ENCODE results near the gene CHMP5.

The CHMP5 gene

GRCh38 chr9:33320568-33321261, 55.9 kb downstream of the CHMP5 start:
- Histone ChIP-seq H3K36me3 (replicated peaks) (peaks cover 42% of the 10 kb centered on the region), H3K27ac (peak overlapping the region; percentile 96), H3K27me3 (replicated peaks) (no peaks in the 10 kb centered on the region), H3K4me3 (ENCODE audit: low read depth, low read length) (no peak overlapping the region)
- in situ Hi-C loops (cut with HindIII; ENCODE audit: low pct_ligation_motif_present, low sequenced_read_pairs): no loop called here
- peak; percentile 90 for DNase-seq
- TF ChIP-seq CTCF (IDR thresholded peaks at IDR 0.05; ENCODE audit: low read depth, low read length, missing control alignments): no peak

- peaks cover 23% of the 10 kb centered on the region for H3K36me3 ChIP-seq (replicated peaks)
Observed at GRCh38 chr9:33329117-33329563, 64.3 kb downstream of the CHMP5 start.

GRCh38 chr9:33329979-33330378, 65.1 kb downstream of the CHMP5 start:
- peaks cover 26% of the 10 kb centered on the region for H3K36me3 ChIP-seq (replicated peaks)
- H3K27ac ChIP-seq: peak overlapping the region; percentile 74
- peak; percentile 65 for DNase-seq
- no peaks in the 10 kb centered on the region for H3K27me3 ChIP-seq (replicated peaks)
- in situ Hi-C loops (cut with HindIII; ENCODE audit: low pct_ligation_motif_present, low sequenced_read_pairs): no loop called here
- H3K4me3 ChIP-seq (ENCODE audit: low read depth, low read length): no peak overlapping the region
- TF ChIP-seq CTCF (IDR thresholded peaks at IDR 0.05; ENCODE audit: low read depth, low read length, missing control alignments): no peak

More at GRCh38 chr9:33329117-33329563, 64.3 kb downstream of the CHMP5 start:
- Histone ChIP-seq H3K27ac (peak overlapping the region; percentile 74), H3K4me3 (ENCODE audit: low read depth, low read length) (no peak overlapping the region), H3K27me3 (replicated peaks) (no peaks in the 10 kb centered on the region)
- in situ Hi-C loops (cut with HindIII; ENCODE audit: low pct_ligation_motif_present, low sequenced_read_pairs): no loop called here
- no peak for TF ChIP-seq CTCF (IDR thresholded peaks at IDR 0.05; ENCODE audit: low read depth, low read length, missing control alignments)
- DNase-seq: peak; percentile 85

- H3K36me3 ChIP-seq (replicated peaks): peaks cover 29% of the 10 kb centered on the region
- no peak overlapping the region for H3K27ac ChIP-seq
- H3K27me3 ChIP-seq (replicated peaks): no peaks in the 10 kb centered on the region
- TF ChIP-seq CTCF (IDR thresholded peaks at IDR 0.05; ENCODE audit: low read depth, low read length, missing control alignments): no peak
- H3K4me3 ChIP-seq (ENCODE audit: low read depth, low read length): no peak overlapping the region
- in situ Hi-C loops (cut with HindIII; ENCODE audit: low pct_ligation_motif_present, low sequenced_read_pairs): no loop called here
- DNase-seq: no peak
Observed at GRCh38 chr9:33331377-33331891, 66.6 kb downstream of the CHMP5 start.

Measured in brain microvascular endothelial cell (primary cell).